Measurements from ENCODE around the gene HTT. TPM values are rescaled to one million over a fixed set of nuclear protein-coding genes. Genes with fewer than 3 reads are reported as not detected.

The HTT gene
- total RNA-seq, 1 donor = 97.8 TPM

DNA sequence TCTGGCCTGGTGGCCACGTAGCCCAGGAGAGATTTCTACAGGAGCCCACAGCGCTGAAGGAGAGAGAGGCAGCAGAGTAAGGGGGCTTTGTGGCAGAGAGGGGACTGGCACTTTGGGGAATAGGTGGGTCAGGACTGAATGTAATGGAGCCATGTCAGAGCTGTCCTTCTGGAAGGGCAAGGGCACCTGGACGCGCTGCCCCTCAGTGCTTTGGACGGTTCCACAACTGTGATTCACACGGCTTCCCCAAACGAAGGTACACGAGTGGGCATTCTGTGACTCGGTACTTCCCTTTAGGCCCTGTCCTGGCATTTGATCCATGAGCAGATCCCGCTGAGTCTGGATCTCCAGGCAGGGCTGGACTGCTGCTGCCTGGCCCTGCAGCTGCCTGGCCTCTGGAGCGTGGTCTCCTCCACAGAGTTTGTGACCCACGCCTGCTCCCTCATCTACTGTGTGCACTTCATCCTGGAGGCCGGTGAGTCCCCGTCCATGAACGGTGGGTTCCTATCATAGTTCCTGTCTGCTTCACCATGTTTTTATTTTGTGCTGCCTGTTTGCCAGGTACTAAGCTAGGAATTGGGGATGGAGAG is 139.3 kb downstream of the HTT start:
- DNase-seq (ENCODE audit: low read depth in 2 of 3, low spot score in 2 of 3) = no peak

DNA sequence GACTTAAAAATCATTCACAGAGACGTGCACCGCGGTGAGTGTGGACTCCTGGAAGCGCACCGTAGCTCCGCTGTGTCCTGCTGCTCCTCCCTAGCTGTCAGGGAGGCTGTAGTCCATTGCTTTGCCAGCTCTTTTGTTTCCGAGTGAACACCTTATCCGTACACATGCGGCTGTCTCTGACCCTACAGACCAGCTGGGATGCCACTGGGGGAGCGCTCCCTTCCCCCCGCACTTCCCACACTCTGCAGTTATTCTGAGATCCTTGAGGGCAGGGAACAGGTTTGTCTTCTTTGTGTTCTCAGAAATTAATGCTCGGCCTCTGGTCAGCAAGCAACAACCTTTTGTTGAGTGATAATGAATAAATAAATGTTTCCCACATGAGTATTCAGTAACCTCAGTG is 140.8 kb downstream of the HTT start:
- no peak for DNase-seq (ENCODE audit: low read depth in 2 of 3, low spot score in 2 of 3)

DNA sequence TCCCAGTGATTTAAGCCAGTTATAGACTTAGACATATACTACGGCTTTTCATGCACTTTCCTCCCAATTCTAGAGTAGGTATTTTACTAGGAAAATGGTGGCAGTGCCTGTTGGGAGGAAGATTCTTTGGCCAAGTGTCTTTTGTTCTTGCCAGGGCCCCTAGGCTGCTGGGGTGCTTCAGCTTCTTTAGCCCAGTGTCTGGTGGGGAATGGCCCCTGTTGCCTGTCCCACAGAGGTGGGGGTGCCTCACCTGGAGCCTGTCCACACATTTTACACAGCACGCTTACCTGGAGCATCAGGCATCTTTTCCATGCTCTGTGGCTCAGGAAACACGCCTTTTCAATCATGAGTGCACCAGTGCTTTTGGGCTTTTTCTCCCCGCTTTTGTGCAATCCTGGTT is 141.3 kb downstream of the HTT start:
- DNase-seq (ENCODE audit: low read depth in 2 of 3, low spot score in 2 of 3) = no peak

DNA sequence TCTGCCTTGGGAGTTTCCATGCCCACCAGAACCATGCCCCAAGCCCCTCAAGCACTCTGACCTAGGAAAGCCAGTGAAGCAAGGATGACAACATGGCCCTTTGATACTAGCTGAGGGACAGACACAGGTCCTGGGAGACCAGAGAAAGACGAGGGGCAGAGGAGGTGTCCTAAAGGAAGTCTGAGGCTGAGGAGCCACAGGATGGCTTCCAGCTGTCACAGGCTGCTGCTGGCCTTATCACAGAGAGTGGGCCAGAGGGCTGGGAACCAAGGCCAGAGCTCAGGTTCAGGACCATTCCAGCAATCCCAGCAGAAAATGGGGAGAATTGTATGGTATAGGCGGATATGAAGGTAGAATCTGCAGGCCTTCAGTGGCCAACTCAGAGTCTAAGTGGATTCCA is 142.8 kb downstream of the HTT start:
- DNase-seq (ENCODE audit: low read depth in 2 of 3, low spot score in 2 of 3) = no peak

DNA sequence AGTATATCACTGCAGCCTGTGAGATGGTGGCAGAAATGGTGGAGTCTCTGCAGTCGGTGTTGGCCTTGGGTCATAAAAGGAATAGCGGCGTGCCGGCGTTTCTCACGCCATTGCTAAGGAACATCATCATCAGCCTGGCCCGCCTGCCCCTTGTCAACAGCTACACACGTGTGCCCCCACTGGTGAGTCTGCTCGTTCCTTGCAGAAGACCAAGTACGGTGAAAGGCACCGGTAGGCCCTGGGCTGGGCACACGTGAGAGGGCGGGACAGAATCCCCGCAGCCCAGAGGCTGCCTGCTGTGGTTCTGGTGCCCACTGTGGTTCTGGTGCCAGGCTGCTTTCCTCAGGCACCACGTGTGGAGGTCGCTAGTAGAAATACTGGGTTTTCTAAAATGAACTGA is 143.3 kb downstream of the HTT start:
- no peak for DNase-seq (ENCODE audit: low read depth in 2 of 3, low spot score in 2 of 3)

DNA sequence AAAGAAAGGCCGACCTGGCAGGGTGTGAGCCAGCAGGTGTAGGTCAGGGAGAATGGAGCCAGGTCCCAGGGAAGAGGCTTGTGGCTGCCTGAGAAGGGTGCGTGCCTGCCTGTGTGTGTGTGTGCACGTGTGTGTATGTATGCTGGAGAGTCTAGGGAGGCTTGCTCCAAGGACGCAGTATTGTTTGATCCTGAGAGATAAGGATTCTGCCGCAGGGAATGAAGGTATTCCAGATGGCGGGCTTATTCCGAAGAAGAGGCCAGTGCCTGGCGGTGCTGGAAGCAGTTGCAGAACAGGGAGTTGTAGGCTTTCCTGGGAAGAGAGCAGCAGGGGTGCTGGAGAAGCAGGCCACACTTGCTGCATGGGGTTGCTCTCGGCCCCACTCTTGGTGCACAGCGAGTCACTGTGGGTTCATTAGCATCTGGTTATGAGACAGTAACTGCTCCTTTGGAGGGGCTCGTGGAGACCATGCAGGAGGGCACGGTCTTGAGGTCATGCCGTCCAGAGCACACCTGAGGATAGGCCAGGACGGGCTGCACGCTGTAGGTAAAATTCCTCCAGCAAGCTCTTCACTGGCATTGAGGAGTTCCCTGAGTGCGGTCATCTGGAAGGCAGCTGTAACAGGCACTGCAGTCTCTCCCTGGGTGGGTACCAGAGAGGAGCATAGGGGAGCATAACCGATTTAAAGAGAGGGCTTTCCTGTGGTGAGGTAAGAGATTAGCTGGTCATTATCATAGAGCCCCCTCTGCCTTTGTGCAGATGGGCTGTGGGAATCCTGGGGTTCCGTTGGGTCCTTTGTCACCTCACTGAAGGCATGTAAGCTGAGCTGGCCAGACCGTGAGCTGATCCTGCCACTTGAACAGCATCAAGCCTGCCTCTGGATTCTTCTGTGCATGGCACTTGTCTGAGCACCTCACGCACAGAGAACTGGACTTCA is 144.6 kb downstream of the HTT start:
- no peak for DNase-seq (ENCODE audit: low read depth in 2 of 3, low spot score in 2 of 3)

DNA sequence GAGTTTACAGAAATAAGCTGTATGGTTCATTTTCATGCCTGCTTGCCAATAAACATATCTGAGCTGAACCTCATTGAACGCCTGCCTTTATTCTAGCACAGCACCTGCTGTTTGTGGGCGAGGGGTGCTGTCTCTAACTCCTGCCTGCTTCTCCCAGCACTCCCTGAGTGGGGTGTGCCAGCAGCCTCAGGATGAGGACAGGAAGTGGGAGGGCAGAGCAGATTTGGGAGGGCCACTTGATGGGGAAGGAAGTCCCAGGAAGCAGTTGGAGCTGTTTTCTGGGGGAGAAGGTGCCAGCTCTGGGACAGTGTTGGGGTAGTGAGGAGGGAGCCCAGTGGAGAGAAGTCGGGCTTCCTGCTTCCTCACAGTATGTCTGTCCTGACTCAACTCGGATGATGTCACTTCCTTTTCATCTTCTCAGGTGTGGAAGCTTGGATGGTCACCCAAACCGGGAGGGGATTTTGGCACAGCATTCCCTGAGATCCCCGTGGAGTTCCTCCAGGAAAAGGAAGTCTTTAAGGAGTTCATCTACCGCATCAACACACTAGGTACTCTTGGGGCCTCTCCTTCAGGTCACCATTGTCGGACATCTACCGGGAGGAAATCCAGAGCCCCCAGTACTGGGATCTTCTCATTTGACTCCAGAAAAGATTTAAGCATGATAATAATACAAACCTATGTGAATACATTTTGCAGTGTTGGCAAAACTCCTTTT is 145.4 kb downstream of the HTT start:
- no peak for DNase-seq (ENCODE audit: low read depth in 2 of 3, low spot score in 2 of 3)

DNA sequence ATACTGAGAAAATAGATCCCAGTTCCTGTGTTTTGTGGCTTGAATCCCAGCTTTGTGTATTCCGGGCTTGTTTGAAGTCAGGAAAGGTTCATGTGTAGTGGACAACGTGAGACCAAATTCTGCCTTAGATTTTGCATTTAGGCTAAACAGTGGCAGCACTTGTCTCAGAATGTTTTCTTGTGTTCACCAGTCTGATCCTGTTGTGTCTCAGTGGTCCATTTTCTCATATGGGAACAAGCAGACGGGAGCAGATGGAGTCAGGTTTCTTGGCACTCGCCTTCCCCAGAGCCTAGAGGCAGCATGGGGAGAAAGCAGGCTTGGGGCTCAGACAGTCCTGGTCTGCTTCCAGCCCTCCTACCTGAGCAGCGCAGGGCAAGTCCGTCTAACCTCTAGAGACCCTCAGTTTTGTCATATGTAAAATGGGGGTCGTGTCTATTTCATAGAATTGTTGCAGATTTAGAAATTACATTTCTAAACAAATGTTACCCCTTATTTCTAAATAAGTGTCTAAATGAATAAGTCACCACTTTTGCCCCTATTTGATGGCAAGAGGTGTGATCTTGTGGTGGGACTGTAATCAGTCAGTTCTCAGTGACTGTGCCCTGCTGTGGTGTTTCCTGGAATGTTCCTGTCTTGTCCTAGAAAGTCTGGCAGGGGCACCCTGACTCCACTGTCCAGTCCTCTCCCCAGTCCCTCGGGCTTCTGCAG is 146.1 kb downstream of the HTT start:
- DNase-seq (ENCODE audit: low read depth in 2 of 3, low spot score in 2 of 3) = no peak

DNA sequence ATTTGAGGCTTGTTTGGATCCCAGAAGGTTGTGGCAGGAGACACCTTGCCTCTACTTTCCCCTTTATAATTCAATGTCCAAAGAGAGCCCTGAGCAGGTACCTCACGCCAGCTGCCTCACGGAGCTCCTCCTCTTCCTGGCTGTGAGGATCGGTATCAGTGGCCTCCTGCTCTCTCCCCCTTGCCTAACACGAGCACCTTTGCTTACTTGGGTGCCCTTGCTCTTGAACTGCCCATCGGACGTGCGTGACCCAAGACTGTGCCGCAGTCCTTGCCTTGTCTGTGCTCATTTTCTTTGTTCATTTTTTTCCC is 146.7 kb downstream of the HTT start:
- DNase-seq (ENCODE audit: low read depth in 2 of 3, low spot score in 2 of 3) = no peak

DNA sequence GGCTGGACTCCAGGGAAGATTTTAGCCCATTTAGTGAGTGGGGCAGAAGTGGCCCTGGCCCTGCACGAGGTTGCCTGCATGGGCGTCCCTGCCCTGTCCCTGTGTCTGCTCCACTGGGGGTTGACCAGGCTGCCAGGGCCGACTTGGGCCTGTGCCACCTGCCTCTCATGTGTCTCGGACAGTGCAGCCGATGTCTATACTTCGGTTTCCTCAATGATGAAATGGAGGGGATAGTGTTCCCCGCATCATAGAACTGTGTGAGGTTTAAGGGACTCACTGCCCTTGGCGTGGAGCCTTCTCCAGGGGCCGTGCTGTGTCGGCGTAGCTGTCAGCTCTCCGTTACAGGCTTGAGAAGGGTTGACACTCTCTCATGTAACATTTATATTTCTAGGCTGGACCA is 147.5 kb downstream of the HTT start:
- DNase-seq (ENCODE audit: low read depth in 2 of 3, low spot score in 2 of 3) = no peak

DNA sequence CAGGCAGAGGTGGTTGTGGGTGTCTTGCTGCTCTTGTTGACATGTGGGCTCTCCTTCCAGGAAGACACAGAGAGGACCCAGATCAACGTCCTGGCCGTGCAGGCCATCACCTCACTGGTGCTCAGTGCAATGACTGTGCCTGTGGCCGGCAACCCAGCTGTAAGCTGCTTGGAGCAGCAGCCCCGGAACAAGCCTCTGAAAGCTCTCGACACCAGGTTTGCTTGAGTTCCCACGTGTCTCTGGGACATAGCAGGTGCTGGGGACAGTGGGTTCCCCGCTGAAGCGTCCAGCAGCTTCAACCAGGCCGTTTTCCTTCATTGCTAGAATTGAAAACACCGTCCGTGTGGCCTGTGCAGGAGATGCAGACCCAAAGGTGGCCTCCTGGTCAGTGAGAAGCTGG is 148.9 kb downstream of the HTT start:
- DNase-seq (ENCODE audit: low read depth in 2 of 3, low spot score in 2 of 3) = no peak

DNA sequence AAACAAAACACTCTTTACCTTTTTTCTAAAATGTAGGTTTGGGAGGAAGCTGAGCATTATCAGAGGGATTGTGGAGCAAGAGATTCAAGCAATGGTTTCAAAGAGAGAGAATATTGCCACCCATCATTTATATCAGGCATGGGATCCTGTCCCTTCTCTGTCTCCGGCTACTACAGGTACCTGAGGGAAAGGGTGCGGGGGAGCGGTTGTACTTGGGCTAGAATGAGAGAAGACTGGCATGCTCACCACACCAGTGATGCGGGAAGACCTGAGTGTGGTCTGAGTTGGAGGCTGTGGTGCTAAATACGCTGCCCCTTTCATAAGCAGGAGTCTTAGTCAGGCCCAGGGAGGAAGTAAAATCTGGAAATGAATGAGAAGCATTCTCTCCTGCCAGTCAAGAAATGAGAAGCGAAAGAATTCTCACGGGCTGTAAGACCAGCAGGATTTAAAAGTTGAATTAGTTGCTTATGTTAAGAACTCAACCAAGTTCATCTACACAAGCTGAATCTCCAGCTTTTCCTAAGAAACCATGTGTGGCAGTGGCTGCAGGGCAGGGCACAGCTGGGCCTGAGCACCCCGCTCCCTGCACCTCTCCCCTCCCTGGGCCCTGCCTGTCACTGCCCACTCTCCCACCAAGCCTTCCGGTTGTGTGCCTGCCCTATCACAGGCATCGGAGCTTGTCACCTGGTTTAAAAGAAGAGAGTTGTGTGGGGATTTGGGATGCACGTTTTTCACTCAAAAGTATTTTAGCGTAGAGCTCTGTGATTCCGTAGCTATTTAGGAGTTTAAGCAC is 149.7 kb downstream of the HTT start:
- DNase-seq (ENCODE audit: low read depth in 2 of 3, low spot score in 2 of 3) = no peak

DNA sequence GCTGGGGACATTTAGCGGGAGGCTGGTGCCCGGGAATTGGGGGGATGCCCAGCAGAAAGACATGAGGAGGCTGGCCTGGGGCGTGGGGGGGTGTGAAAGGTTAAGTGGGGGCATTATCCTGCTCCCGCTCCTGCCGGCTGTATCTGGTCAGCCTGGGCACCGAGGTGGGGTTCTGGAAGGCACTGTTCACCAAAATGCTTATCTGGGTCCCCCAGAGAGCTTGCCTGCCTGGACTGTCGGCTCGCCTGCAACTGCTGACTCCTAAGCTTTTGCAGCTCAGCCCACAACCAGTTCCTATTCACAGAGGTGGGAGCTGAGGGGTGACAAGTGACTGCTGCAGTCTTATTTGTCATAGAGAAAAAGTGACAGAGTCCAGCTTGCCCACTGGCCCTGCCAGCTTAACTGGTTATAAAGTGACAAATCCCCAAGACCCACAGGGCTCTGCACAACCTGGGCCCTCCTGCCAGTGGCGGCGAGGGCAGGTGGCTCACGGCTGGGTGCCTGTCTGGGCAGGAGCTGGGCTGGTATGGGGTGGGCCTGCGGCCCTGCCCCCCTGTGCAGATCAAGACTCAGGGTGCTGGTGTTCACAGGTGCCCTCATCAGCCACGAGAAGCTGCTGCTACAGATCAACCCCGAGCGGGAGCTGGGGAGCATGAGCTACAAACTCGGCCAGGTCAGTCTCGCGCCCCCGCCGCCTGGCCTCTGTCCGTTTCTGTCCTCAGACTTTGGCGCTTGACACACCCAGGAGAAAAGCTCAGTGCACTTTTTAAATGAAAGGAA is 150.8 kb downstream of the HTT start:
- no peak for DNase-seq (ENCODE audit: low read depth in 2 of 3, low spot score in 2 of 3)

DNA sequence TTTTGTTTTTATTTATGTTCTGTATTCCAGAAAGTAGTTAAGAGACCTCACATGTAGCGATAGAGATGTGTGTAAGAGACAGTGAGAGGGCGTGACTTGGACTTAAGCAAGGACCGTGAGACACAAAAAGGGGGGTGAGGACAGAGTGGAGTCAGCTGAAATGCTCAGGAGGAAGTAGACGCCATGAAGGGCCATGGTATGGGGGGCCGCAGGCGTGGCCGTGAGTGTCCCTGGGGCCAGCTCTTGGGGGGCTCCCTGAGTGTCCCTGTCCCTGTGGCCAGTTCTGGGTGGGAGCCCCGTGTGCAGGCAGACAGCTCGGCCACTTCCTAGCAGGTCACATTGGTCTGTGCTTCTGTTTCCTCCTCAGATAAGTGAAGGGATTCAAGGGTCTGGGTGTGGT is 151.5 kb downstream of the HTT start:
- no peak for DNase-seq (ENCODE audit: low read depth in 2 of 3, low spot score in 2 of 3)

DNA sequence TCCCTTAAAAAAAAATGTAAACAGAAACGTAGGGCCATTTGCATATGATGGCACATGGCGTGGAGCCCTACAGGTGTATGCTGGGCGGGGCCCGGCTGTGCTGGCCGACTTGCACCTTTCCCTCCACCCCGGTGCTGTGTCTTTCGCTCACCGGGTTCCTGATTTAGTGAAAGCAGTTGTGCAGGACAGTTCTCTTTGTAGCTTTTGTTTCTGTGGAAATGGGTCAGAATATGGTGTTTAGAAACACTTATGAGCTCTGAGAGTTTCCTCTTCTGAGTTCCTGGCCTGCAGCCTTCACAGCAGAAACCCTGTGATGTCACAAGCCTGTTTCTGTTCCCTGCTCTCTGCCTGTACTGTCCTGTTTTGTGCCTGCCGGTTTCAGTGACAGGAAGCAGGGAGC is 152.0 kb downstream of the HTT start:
- DNase-seq (ENCODE audit: low read depth in 2 of 3, low spot score in 2 of 3) = no peak

DNA sequence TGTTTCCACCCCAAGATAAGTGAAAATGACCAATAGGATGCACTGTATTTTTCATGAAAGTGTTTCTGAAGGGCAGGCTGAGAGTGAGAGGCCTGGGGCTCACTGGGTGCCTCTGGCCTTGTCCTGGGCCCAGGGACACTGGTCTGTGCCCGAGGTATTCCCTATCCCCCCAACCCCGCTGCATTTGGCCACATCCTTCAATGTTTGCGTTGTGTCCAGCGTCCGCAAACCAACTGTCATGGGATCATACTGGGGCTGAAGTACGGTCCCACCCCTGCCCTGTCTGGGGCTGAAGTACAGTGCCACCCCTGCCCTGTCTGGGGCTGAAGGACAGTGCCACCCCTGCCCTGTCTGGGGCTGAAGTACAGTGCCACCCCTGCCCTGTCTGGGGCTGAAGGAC is 152.5 kb downstream of the HTT start:
- no peak for DNase-seq (ENCODE audit: low read depth in 2 of 3, low spot score in 2 of 3)

DNA sequence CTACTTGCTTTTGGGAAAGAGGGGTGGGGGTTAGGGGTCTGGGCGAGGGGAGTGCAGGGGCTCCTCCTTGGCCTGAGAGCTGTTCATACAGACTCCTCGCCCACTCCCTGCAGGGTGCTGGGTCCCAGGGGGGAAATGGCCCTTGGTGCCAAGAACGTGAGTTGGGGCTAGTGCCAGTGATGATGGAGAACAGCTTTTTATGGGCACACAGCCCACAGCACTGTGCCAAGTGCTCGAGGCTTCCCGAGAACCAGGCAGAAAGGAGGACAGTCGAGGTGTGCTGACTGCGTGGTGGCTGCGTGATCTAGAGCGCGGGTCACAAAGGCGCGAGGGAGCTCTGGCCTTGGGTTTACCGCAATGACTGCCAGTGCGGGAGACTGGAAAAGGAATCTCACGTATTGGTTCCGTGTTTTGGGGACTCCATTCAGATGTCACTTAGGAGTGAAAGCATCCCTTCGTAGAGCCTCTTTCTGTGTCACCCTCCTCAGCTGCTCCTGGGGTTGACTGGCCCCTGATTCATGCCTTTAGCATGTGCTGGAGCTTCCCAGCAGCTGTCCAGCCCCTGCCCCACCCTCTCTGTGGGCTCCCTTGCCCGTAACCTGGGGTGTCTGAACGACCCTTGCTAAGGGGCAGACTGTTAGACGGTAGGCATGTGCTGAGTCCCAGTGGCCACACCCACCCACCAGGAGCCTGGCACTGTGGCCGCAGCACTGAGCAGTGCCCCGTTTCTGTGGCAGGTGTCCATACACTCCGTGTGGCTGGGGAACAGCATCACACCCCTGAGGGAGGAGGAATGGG is 153.6 kb downstream of the HTT start:
- DNase-seq (ENCODE audit: low read depth in 2 of 3, low spot score in 2 of 3) = no peak

DNA sequence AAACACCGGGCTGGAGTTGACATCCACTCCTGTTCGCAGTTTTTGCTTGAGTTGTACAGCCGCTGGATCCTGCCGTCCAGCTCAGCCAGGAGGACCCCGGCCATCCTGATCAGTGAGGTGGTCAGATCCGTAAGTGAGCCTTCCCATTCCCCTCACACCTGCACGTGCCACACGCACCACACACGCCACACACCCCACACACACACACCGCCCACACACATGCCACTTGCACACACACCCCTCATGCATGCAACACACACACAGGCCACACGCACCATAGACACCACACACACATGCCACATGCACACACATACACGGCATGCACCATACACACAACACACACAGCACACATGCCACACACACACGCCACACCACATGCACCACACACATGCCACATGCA is 154.4 kb downstream of the HTT start:
- no peak for DNase-seq (ENCODE audit: low read depth in 2 of 3, low spot score in 2 of 3)

DNA sequence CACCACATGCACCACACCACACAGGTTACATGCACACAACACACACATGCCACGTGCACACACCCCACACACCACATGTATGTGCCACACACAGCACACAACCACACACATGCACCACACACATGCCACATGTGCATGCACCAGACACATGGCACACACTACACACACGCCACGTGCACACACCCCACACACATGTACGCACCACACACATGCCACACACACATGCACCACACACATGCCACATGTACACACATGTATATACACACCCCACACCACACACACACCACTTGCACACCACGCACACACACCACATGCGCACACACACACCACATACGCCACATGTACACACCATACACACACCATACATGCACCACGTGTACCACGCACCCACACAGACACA is 154.8 kb downstream of the HTT start:
- no peak for DNase-seq (ENCODE audit: low read depth in 2 of 3, low spot score in 2 of 3)
